Keratinocyte (primary cell): ENCODE results near the gene RNPS1. TPM values are rescaled to one million over a fixed set of nuclear protein-coding genes. Genes with fewer than 3 reads are reported as not detected.

Experiments used
- DNase-seq: peaks from one replicate; pipeline ENCODE4 v3.0.0-alpha.2; 2011; ENCODE audit warnings: low read depth, missing footprints, low spot score
- FAIRE-seq: peaks from 2 replicates; lab custom pipeline; 2011; peaks lifted over from hg19 to GRCh38; lab: Jason Lieb, UNC
- H2AFZ ChIP-seq: 2 replicates; pipeline ENCODE4 v1.6.0; 2012; ENCODE audit warnings: low read length, control low read depth, inconsistent platforms; ENCODE audit not compliant: control insufficient read depth
- H3K27ac ChIP-seq: 2 replicates; pipeline ENCODE4 v1.5.1; 2011; ENCODE audit warnings: low read length; ENCODE audit not compliant: control insufficient read depth, insufficient read depth
- H3K27me3 ChIP-seq: 3 replicates; pipeline ENCODE4 v1.6.0; 2011; ENCODE audit warnings: low read length; ENCODE audit not compliant: control insufficient read depth, insufficient read depth; ENCODE audit errors: extremely low read depth
- H3K36me3 ChIP-seq, 2 experiments: 2 replicates in 1 of 2; 3 replicates in 1 of 2; pipeline ENCODE4 v1.5.1; 2011; ENCODE audit warnings: low read length in 2 of 2, mild to moderate bottlenecking in 1 of 2; ENCODE audit not compliant: control insufficient read depth in 2 of 2, insufficient read depth in 2 of 2; ENCODE audit errors: extremely low read depth in 1 of 2
- H3K4me1 ChIP-seq: 3 replicates; pipeline ENCODE4 v1.5.1; 2011; ENCODE audit warnings: low read length; ENCODE audit not compliant: control insufficient read depth, insufficient read depth; ENCODE audit errors: extremely low read depth
- H3K4me2 ChIP-seq: 3 replicates; pipeline ENCODE4 v1.6.0; 2011; ENCODE audit warnings: low read depth, low read length; ENCODE audit not compliant: control insufficient read depth, insufficient read depth; ENCODE audit errors: extremely low read depth
- H3K4me3 ChIP-seq, 3 experiments: fragments of 200-600 bp in 1 of 3; sonication (generic) in 1 of 3; 2 replicates in 2 of 3; 3 replicates in 1 of 3; pipeline ENCODE4 v1.5.1; 2011 to 2016; ENCODE audit warnings: low read length in 3 of 3, mild to moderate bottlenecking in 3 of 3, control low read depth in 2 of 3, inconsistent platforms in 1 of 3, low read depth in 1 of 3, mixed read lengths in 1 of 3, mixed run types in 1 of 3, moderate library complexity in 1 of 3; ENCODE audit not compliant: control insufficient read depth in 2 of 3, insufficient read depth in 2 of 3; ENCODE audit errors: extremely low read depth in 1 of 3
- H3K79me2 ChIP-seq: 2 replicates; pipeline ENCODE4 v1.6.0; 2012; ENCODE audit warnings: low read length; ENCODE audit not compliant: control insufficient read depth, insufficient read depth
- H3K9ac ChIP-seq: 3 replicates; pipeline ENCODE4 v1.6.0; 2011; ENCODE audit warnings: low read length; ENCODE audit not compliant: control insufficient read depth, insufficient read depth; ENCODE audit errors: extremely low read depth
- H3K9me1 ChIP-seq: 3 replicates; pipeline ENCODE4 v1.6.0; 2011; ENCODE audit warnings: low read length; ENCODE audit not compliant: control insufficient read depth, insufficient read depth; ENCODE audit errors: extremely low read depth
- H3K9me3 ChIP-seq: 2 replicates; pipeline ENCODE4 v1.5.1; 2012; ENCODE audit warnings: low read depth, low read length; ENCODE audit not compliant: control insufficient read depth
- H4K20me1 ChIP-seq: 3 replicates; pipeline ENCODE4 v1.6.0; 2011; ENCODE audit warnings: low read length; ENCODE audit not compliant: control insufficient read depth, insufficient read depth; ENCODE audit errors: extremely low read depth
- CTCF ChIP-seq, 3 experiments: IDR thresholded peaks in 1 of 3; conservative IDR thresholded peaks in 1 of 3; optimal IDR thresholded peaks in 1 of 3; 2 replicates in 2 of 3; 3 replicates in 1 of 3; pipeline versions ENCODE3 to v1.5.1; 2011; ENCODE audit warnings: low read length in 3 of 3, mild to moderate bottlenecking in 3 of 3, moderate library complexity in 2 of 3, control low read depth in 1 of 3, inconsistent platforms in 1 of 3; ENCODE audit not compliant: insufficient read depth in 2 of 3; ENCODE audit errors: extremely low read depth in 1 of 3
- EZH2 ChIP-seq: IDR thresholded peaks from one replicate; pipeline ENCODE4 v1.6.1; 2012; ENCODE audit warnings: inconsistent platforms, mild to moderate bottlenecking, low read length, moderate library complexity
- dilution Hi-C: fragments of 300-500 bp; cut with MboI; formaldehyde crosslinking; loops from one replicate; pipeline ENCODE4 v1.7.0; 2020; ENCODE audit warnings: low sequenced_read_pairs; ENCODE audit not compliant: extremely low pct_ligation_motif_present
- polyA plus RNA-seq, 5 experiments: library from polyadenylated mRNA; depleted of rRNA in 3 of 5; stranded (reverse) in 3 of 5; stranded (forward) in 1 of 5; unstranded in 1 of 5; fragments of >200 nt; gene quantifications; 1 replicate in 1 of 5; 2 replicates in 3 of 5; 3 replicates in 1 of 5; pipeline versions ENCODE4 v1.2.1 to v1.2.3, GENCODE V29; 2011 to 2012; ENCODE audit warnings: missing spikeins in 2 of 5, low read depth in 1 of 5, low replicate concordance in 1 of 5

Gene RNPS1
- polyA plus RNA-seq, 1 donor (not counting 4 experiments of a cell fraction or from before 2014, with no cell fraction given), result 89.4 TPM

GRCh38 chr16:2236337-2237101, 31.4 kb downstream of the RNPS1 start, which contains the start of gene DNASE1L2:
Gene DNASE1L2 (plus strand): TSS chr16:2236444. CDS start chr16:2236817, 373 bp downstream.
- FAIRE-seq (no peak), DNase-seq (no peak)
- Histone ChIP-seq H3K9me3 (no peaks in the 10 kb centered on the region), H3K4me1 (peaks cover under 1% of the 10 kb centered on the region), H4K20me1 (peaks cover 10% of the 10 kb centered on the region), H3K27ac (no peak within 1 kb of the TSS), H3K4me3 (peak within 1 kb of the TSS in 1 of 3 experiments; percentile 34), H3K36me3 (peaks cover 21 to 32% of the 10 kb centered on the region in 2 experiments), H2AFZ (no peak within 1 kb of the TSS), H3K4me2 (peak within 1 kb of the TSS; percentile 16), H3K9ac (no peak within 1 kb of the TSS), H3K79me2 (no peaks in the 10 kb centered on the region), H3K27me3 (peaks cover 32% of the 10 kb centered on the region), H3K9me1 (no peaks in the 10 kb centered on the region)
- TF ChIP-seq CTCF (optimal IDR thresholded peaks at IDR 0.05 in 1 of 3, IDR thresholded peaks at IDR 0.05 in 1 of 3, conservative IDR thresholded peaks at IDR 0.05 in 1 of 3; ENCODE audit: extremely low read depth in 1 of 3, insufficient read depth in 2 of 3, low read length in 3 of 3) (peak in 1 of 3 experiments; percentile 10), EZH2 (peak; percentile 98)
- dilution Hi-C loops, result no loop called here

GRCh38 chr16:2235695-2236336, 32.1 kb downstream of the RNPS1 start:
- Histone ChIP-seq H4K20me1 (peaks cover 10% of the 10 kb centered on the region), H2AFZ (no peak overlapping the region)
- dilution Hi-C loops, result no loop called here

More at GRCh38 chr16:2235695-2236336, 32.1 kb downstream of the RNPS1 start:
- peaks cover 8% of the 10 kb centered on the region for H3K4me1 ChIP-seq
- H3K4me3 ChIP-seq, result no peak overlapping the region
- peaks cover 21 to 35% of the 10 kb centered on the region in 2 experiments for H3K36me3 ChIP-seq
- no peak for DNase-seq
- no peak overlapping the region for H3K27ac ChIP-seq
- no peak overlapping the region for H3K9ac ChIP-seq
- no peak overlapping the region for H3K4me2 ChIP-seq
- H3K9me3 ChIP-seq, result no peaks in the 10 kb centered on the region
- H3K79me2 ChIP-seq, result no peaks in the 10 kb centered on the region
- H3K9me1 ChIP-seq, result peaks cover 3% of the 10 kb centered on the region
- TF ChIP-seq EZH2, result no peak
- no peak for TF ChIP-seq CTCF (optimal IDR thresholded peaks at IDR 0.05 in 1 of 3, IDR thresholded peaks at IDR 0.05 in 1 of 3, conservative IDR thresholded peaks at IDR 0.05 in 1 of 3; ENCODE audit: extremely low read depth in 1 of 3, insufficient read depth in 2 of 3, low read length in 3 of 3)
- peaks cover 32% of the 10 kb centered on the region for H3K27me3 ChIP-seq
- no peak for FAIRE-seq
